ENCODE results near the gene BLOC1S6. TPM values are rescaled to one million over a fixed set of nuclear protein-coding genes. Genes with fewer than 3 reads are reported as not detected.
A peak's percentile ranks its signal among the peaks of the same experiment; 100 is the strongest.

The BLOC1S6 gene
- total and polyA plus RNA-seq, 9 of the 15 experiments (the other 6 are each of a cell fraction or from before 2014, with no cell fraction given): 18.2 to 72.4 (median 38.4) TPM

- CTCF ChIA-PET (ENCODE audit: low intra/inter-chr PET ratio): no interaction called here
- no peaks in the 10 kb centered on the region for H3K9me3 ChIP-seq (replicated peaks; ENCODE audit: control insufficient read depth, insufficient read depth, low read depth, low read length)
- H4K20me1 ChIP-seq (replicated peaks; ENCODE audit: control insufficient read depth, insufficient read depth, low read length): no peaks in the 10 kb centered on the region
- intact Hi-C loops (cut with micrococcal nuclease) (no loop called here), in situ Hi-C loops (cut with MboI) (no loop called here)
- H3K36me3 ChIP-seq (ENCODE audit: control insufficient read depth, insufficient read depth, low read length): no peaks in the 10 kb centered on the region
- no peak overlapping the region for H3K9ac ChIP-seq (ENCODE audit: insufficient read depth in 1 of 2, low read depth in 2 of 2, low read length in 2 of 2)
- WGBS (ENCODE audit: insufficient coverage, low coverage, missing lambda C conversion rate): 11% methylated on average over 2 of the region's 2 CpGs
- no peak overlapping the region for H3K4me3 ChIP-seq
- DNase-seq (ENCODE audit: extremely low read depth in 1 of 4, low spot score in 3 of 4): no peak
- H3K4me2 ChIP-seq (ENCODE audit: insufficient read depth, low read length): no peak overlapping the region; the same call in 1 of the 2 replicates
- no TSS peak for BruUV-seq (replicated peaks)
- ATAC-seq: no peak
- peaks cover 0 to 12% of the 10 kb centered on the region in 2 experiments; a peak in 2 of 5 replicates for H3K4me1 ChIP-seq (replicated peaks in 1 of 2; ENCODE audit: control insufficient read depth in 2 of 2, insufficient read depth in 2 of 2, low read length in 2 of 2)
- POLR2A ChIA-PET: interaction anchor here (1.2 kb wide), 1 partner anchor 15 kb away, joined by 4 read pairs; no protein-coding TSS in a partner anchor
- H3K27ac ChIP-seq (ENCODE audit: extremely low read depth, low read depth, low read length): no peak overlapping the region
- peaks cover 2 to 14% of the 10 kb centered on the region in 2 experiments; a peak in 3 of 5 replicates for H3K27me3 ChIP-seq (ENCODE audit: control insufficient read depth in 2 of 2, insufficient read depth in 2 of 2, low read length in 2 of 2)
- H2AFZ ChIP-seq (ENCODE audit: low read depth, low read length): 0 out of 2 replicates have a peak overlapping the region, but pooled peaks have one; percentile 26
- H3K79me2 ChIP-seq (ENCODE audit: control insufficient read depth, insufficient read depth, low read length): no peaks in the 10 kb centered on the region
- no peak for FAIRE-seq
- H3K9me1 ChIP-seq (ENCODE audit: control insufficient read depth, insufficient read depth, low read length): no peaks in the 10 kb centered on the region
- no peak for TF ChIP-seq TEAD4 (IDR thresholded peaks at IDR 0.05; ENCODE audit: low read length)
- TF ChIP-seq TEAD4 (CRISPR knock-in tag; IDR thresholded peaks at IDR 0.05; ENCODE audit: borderline replicate concordance): no peak
- no peak for TF ChIP-seq CGGBP1 (CRISPR knock-in tag; IDR thresholded peaks at IDR 0.05)
- TF ChIP-seq ZNF644 (tag; IDR thresholded peaks at IDR 0.05; ENCODE audit: low read depth): no peak
- TF ChIP-seq BMI1 (IDR thresholded peaks at IDR 0.05; ENCODE audit: low read length): no peak
- TF ChIP-seq IFI16 (CRISPR knock-in tag; IDR thresholded peaks at IDR 0.05): no peak
- no peak for TF ChIP-seq ZNF277 (CRISPR knock-in tag; IDR thresholded peaks at IDR 0.05; ENCODE audit: borderline replicate concordance)
- no peak for TF ChIP-seq TGIF2 (CRISPR knock-in tag; IDR thresholded peaks at IDR 0.05)
- TF ChIP-seq NFE2L1 (tag; IDR thresholded peaks at IDR 0.05; ENCODE audit: borderline replicate concordance, low read depth): no peak
- TF ChIP-seq ZNF263 (CRISPR knock-in tag; IDR thresholded peaks at IDR 0.05; ENCODE audit: borderline replicate concordance): no peak
- TF ChIP-seq MIER1 (IDR thresholded peaks at IDR 0.05; ENCODE audit: low read depth): no peak
- no peak for TF ChIP-seq NUFIP1 (IDR thresholded peaks at IDR 0.05; ENCODE audit: partially characterized antibody)
- no peak for TF ChIP-seq USF2 (CRISPR knock-in tag; IDR thresholded peaks at IDR 0.05)
- TF ChIP-seq TARDBP (IDR thresholded peaks at IDR 0.05): no peak
- TF ChIP-seq BACH1 (tag; IDR thresholded peaks at IDR 0.05): no peak
- TF ChIP-seq ZFP91 (CRISPR knock-in tag; IDR thresholded peaks at IDR 0.05): no peak
These were observed 44.6 kb downstream of the BLOC1S6 start for GRCh38 chr15:45631776-45632175.

All from K562 (cell line).